GM12873 (cell line): ENCODE measurements around the gene FUNDC2.

ENCODE experiments used
- CTCF ChIP-seq: IDR thresholded peaks from 2 replicates; pipeline ENCODE4 v1.5.1; 2012; ENCODE audit warnings: low read depth, mild to moderate bottlenecking, moderate library complexity, low read length, control low read depth; ENCODE audit not compliant: insufficient read depth; ENCODE audit errors: missing control alignments

The FUNDC2 gene

GRCh38 chrX:154990496-154990895 lies 36.1 kb upstream of the FUNDC2 start:
- TF ChIP-seq CTCF: no peak

GRCh38 chrX:154991039-154991438 lies 35.6 kb upstream of the FUNDC2 start:
- TF ChIP-seq CTCF: no peak

GRCh38 chrX:154991476-154991875 lies 35.2 kb upstream of the FUNDC2 start:
- no peak for TF ChIP-seq CTCF

GRCh38 chrX:154998204-154998880 lies 28.3 kb upstream of the FUNDC2 start:
- no peak for TF ChIP-seq CTCF

GRCh38 chrX:155000841-155001240 lies 25.8 kb upstream of the FUNDC2 start:
- no peak for TF ChIP-seq CTCF

GRCh38 chrX:155001873-155002272 lies 24.8 kb upstream of the FUNDC2 start:
- TF ChIP-seq CTCF: no peak

GRCh38 chrX:155005190-155005589 lies 21.5 kb upstream of the FUNDC2 start:
- no peak for TF ChIP-seq CTCF

- TF ChIP-seq CTCF: no peak
These were observed 16.6 kb upstream of the FUNDC2 start for GRCh38 chrX:155009994-155010472.
